BLaER1 treated with 17β-estradiol and CSF1 and Interleukin-3, amounts not matched to agents 10 nM and 100 nM (cell line): ENCODE measurements around the gene REXO5.
"Not testable (repeated sequence)": the region's sequence is repeated elsewhere in the genome, so short reads cannot be mapped to it uniquely, and the experiment has no call there.

Experiments used
- H3K27ac ChIP-seq, 11 experiments: shearing (Covaris generic); formaldehyde crosslinking; 2 replicates each; pipeline ENCODE4 v1.8.1; 2022
- H3K27me3 ChIP-seq, 11 experiments: shearing (Covaris generic); formaldehyde crosslinking; 2 replicates each; pipeline ENCODE4 v1.8.1; 2022
- H3K36me3 ChIP-seq, 11 experiments: shearing (Covaris generic); formaldehyde crosslinking; 2 replicates each; pipeline ENCODE4 v1.8.1; 2022
- H3K4me1 ChIP-seq, 10 experiments: shearing (Covaris generic); formaldehyde crosslinking; 2 replicates each; pipeline ENCODE4 v1.8.1; 2022
- H3K4me2 ChIP-seq, 11 experiments: shearing (Covaris generic); formaldehyde crosslinking; 2 replicates each; pipeline ENCODE4 v1.8.1; 2022
- H3K4me3 ChIP-seq, 10 experiments: shearing (Covaris generic); formaldehyde crosslinking; 2 replicates each; pipeline ENCODE4 v1.8.1; 2022
- H3K9ac ChIP-seq, 11 experiments: shearing (Covaris generic); formaldehyde crosslinking; 2 replicates each; pipeline ENCODE4 v1.8.1; 2022
- H3K9me3 ChIP-seq, 11 experiments: shearing (Covaris generic); formaldehyde crosslinking; replicated peaks in 1 of 11; 2 replicates each; pipeline ENCODE4 v1.8.1; 2022
- H4K20me1 ChIP-seq, 11 experiments: shearing (Covaris generic); formaldehyde crosslinking; 2 replicates each; pipeline ENCODE4 v1.8.1; 2022
- Cebpa-rat ChIP-seq, 11 experiments: shearing (Covaris generic); IDR thresholded peaks; 2 replicates each; pipeline ENCODE4 v1.8.1; 2022

The REXO5 gene

DNA sequence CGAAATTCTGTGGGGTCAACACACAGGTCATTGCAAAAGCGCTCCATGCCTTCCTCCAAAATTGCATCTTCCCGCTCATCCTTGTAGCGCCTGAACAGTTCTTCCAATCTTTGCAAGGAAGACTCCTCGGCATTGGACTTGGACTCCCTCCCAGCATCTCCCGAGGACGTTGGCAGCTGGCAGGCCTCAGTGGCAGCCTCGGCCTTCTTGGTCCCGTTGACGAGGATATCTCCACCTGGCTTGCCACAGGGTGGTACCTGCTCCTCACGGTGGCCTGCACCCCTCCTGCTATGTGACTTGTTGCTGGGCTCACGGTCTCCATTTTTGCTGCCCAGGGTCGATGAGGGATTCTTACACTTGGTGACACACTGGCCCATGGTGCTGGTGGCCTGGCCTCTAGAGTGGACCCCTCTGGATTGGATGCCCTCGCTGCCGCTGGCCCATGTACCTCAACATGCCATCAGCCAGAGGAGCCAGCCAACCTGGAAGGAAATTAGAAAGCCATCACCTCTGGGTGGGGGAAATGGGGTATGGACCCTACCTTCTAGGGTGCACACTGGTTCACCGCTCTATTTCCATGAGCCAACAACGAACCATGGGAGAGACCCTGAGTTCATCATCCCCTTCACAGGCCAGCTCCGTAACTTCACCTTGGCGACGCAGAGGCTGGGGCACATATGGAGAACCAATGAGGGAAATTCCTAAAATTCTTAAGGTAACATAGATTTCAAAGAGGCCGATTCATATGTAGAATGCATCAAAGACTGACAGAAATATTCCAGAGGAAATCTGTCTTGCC, 56.0 kb downstream of the REXO5 start:
- peaks cover 0 to 9% (median 0%) of the 10 kb centered on the region in 11 experiments; a peak in 2 of 22 replicates for H3K9me3 ChIP-seq

DNA sequence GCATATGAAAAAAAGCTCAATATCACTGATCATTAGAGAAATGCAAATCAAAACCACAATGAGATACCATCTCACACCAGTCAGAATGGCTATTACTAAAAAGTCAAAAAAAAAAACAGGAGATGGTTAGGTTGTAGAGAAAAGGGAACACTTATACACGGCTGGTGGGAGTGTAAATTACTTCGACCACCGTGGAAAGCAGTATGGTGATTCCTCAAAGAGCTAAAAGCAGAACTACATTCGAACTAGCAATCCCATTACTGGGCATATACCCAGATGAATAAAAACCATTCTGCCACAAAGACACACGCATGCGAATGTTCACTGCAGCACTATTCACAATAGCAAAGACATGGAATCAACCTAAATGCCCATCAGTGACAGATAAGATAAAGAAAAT, 58.0 kb downstream of the REXO5 start:
- H3K27me3 ChIP-seq, result not testable (repeated sequence)
- Histone ChIP-seq H3K27ac (peak overlapping the region in 1 of 11 experiments; percentile 72; a peak in 1 of 22 replicates), H3K4me2 (peak overlapping the region in 3 of 11 experiments; percentile 32 to 76 (median 71); a peak in 5 of 22 replicates)

More for the DNA sequence above, 56.0 kb downstream of the REXO5 start:
- H3K4me1 ChIP-seq, result peaks cover 12 to 35% (median 18%) of the 10 kb centered on the region in 10 experiments
- no peak overlapping the region for H3K9ac ChIP-seq
- no peak for TF ChIP-seq Cebpa-rat (IDR thresholded peaks at IDR 0.05)
- H3K4me3 ChIP-seq, result no peak overlapping the region
- H3K4me2 ChIP-seq, result no peak overlapping the region
- H4K20me1 ChIP-seq, result peaks cover 0 to 84% (median 28%) of the 10 kb centered on the region in 11 experiments; a peak in 15 of 22 replicates
- H3K27me3 ChIP-seq, result no peaks in the 10 kb centered on the region
- H3K36me3 ChIP-seq, result peaks cover 45 to 78% (median 63%) of the 10 kb centered on the region in 11 experiments
- no peak overlapping the region for H3K27ac ChIP-seq

DNA sequence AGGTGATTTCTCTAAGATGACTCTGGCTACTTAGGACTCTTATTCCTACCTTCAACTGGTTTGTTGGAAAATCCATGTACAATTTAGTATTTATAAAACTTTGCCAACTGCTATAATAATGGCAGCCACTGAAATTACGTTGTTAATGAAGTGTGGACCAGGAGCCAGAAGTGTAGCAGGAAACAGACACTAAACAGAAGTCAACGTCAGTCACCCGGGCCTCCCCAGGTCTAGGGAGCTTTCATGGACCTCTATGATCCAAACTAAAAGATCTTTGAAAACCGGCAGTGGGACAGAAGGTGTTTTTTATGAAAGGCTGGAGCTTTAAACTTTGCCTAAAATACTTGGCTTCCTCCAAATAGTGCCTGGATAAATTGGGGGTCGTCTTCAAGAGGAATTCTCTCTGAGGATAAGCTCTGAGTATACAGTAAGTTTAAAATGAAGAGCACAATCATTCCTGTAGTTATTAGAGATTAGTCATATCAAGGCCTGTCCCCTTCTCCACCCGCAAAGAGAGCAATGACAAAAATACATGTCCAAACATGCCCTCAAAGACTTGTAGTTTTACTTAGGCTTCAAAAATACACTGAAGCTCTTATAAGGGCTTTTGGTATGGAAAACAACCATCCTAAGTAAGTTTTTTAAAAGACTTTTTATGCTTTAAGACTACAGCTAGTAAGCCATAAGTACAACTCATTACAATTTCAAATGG, 59.2 kb downstream of the REXO5 start:
- no peak for TF ChIP-seq Cebpa-rat (IDR thresholded peaks at IDR 0.05)
- Histone ChIP-seq H3K36me3 (peaks cover 29 to 81% (median 45%) of the 10 kb centered on the region in 11 experiments), H3K27me3 (no peaks in the 10 kb centered on the region), H3K4me1 (peaks cover 12 to 67% (median 22%) of the 10 kb centered on the region in 10 experiments), H3K4me2 (peak overlapping the region in 8 of 11 experiments; percentile 15 to 76 (median 54); a peak in 12 of 22 replicates), H4K20me1 (peaks cover 0 to 94% (median 54%) of the 10 kb centered on the region in 11 experiments; a peak in 18 of 22 replicates), H3K9me3 (peaks cover 0 to 9% (median 0%) of the 10 kb centered on the region in 11 experiments; a peak in 2 of 22 replicates), H3K27ac (peak overlapping the region; percentile 11 to 76 (median 62); a peak in 21 of 22 replicates), H3K4me3 (no peak overlapping the region), H3K9ac (peak overlapping the region in 7 of 11 experiments; percentile 5 to 65 (median 45); a peak in 10 of 22 replicates)

More for the DNA sequence above, 58.0 kb downstream of the REXO5 start:
- Histone ChIP-seq H3K4me1 (peaks cover 12 to 55% (median 18%) of the 10 kb centered on the region in 10 experiments), H4K20me1 (peaks cover 0 to 93% (median 48%) of the 10 kb centered on the region in 11 experiments; a peak in 17 of 22 replicates), H3K36me3 (peaks cover 41 to 81% (median 57%) of the 10 kb centered on the region in 11 experiments)
- H3K9ac ChIP-seq, H3K4me3 ChIP-seq, H3K9me3 ChIP-seq: not testable (repeated sequence)

DNA sequence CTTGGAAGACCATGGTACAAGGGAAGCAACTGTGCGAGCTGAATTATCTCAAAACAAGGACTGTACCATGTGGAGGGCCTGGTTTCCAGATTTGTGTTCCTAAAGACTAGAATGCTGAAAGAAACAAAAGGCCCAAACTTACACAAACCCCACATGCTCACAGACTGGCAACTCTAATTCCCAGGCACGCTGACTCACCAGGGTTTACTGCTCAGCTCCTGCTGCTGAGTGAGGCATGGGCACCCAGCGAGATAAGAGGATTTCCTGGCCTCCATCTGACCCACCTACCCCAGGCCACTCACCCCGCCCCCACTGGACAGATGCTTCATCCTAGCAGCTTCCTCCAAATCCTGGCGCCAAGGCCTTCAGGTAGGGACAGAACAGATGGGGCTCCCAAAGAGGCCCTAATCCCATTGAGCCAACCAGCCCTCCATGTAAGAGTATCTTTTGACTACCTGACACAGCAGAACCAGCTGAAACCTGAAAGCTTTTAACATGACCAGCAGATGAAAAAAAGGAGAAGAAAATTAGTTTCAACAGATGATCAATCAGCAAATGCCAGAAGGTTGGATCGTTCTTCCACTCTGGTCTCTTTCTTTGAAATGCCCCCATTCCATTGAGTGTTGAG, 59.9 kb downstream of the REXO5 start:
- H3K4me3 ChIP-seq, result no peak overlapping the region
- peak overlapping the region in 8 of 11 experiments; percentile 15 to 76 (median 54); a peak in 14 of 22 replicates for H3K4me2 ChIP-seq
- H3K36me3 ChIP-seq, result peaks cover 22 to 80% (median 43%) of the 10 kb centered on the region in 11 experiments
- no peaks in the 10 kb centered on the region for H3K27me3 ChIP-seq
- peak overlapping the region in 7 of 11 experiments; percentile 5 to 65 (median 45); a peak in 10 of 22 replicates for H3K9ac ChIP-seq
- peak overlapping the region; percentile 11 to 76 (median 62); a peak in 20 of 22 replicates for H3K27ac ChIP-seq
- no peak for TF ChIP-seq Cebpa-rat (IDR thresholded peaks at IDR 0.05)
- H3K4me1 ChIP-seq, result peaks cover 8 to 74% (median 23%) of the 10 kb centered on the region in 10 experiments
- H3K9me3 ChIP-seq, result peaks cover 0 to 9% (median 0%) of the 10 kb centered on the region in 11 experiments; a peak in 2 of 22 replicates
- H4K20me1 ChIP-seq, result peaks cover 0 to 94% (median 61%) of the 10 kb centered on the region in 11 experiments; a peak in 18 of 22 replicates

DNA sequence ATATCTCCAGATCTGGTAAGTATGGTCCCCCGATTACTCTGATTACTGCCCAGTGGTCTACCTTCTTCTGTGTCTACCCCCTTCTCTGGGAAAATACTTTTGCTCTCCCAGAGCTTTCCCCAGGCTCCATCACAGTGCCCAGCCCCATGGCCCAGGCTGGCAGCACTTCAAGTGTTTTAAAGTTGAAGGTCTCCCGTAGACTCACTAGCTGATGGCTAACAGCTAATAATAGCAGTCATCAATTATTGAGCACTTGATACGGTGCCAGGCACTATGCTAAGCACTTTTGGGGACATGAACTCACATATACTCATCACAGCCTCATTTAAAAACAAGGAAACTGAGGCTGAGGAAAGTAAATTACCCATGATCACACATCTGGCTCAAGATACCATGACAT, 60.5 kb downstream of the REXO5 start:
- H4K20me1 ChIP-seq, result peaks cover 0 to 94% (median 66%) of the 10 kb centered on the region in 11 experiments; a peak in 18 of 22 replicates
- peaks cover 3 to 79% (median 24%) of the 10 kb centered on the region in 10 experiments; a peak in 19 of 20 replicates for H3K4me1 ChIP-seq
- no peak overlapping the region for H3K9ac ChIP-seq
- peak overlapping the region in 6 of 11 experiments; percentile 26 to 76 (median 66); a peak in 11 of 22 replicates for H3K4me2 ChIP-seq
- peak overlapping the region in 7 of 11 experiments; percentile 11 to 76 (median 62); a peak in 9 of 22 replicates for H3K27ac ChIP-seq
- H3K4me3 ChIP-seq, result no peak overlapping the region
- peaks cover 16 to 80% (median 39%) of the 10 kb centered on the region in 11 experiments for H3K36me3 ChIP-seq
- H3K27me3 ChIP-seq, result no peaks in the 10 kb centered on the region
- H3K9me3 ChIP-seq, result peaks cover 0 to 9% (median 0%) of the 10 kb centered on the region in 11 experiments; a peak in 2 of 22 replicates
- TF ChIP-seq Cebpa-rat (IDR thresholded peaks at IDR 0.05), result no peak

DNA sequence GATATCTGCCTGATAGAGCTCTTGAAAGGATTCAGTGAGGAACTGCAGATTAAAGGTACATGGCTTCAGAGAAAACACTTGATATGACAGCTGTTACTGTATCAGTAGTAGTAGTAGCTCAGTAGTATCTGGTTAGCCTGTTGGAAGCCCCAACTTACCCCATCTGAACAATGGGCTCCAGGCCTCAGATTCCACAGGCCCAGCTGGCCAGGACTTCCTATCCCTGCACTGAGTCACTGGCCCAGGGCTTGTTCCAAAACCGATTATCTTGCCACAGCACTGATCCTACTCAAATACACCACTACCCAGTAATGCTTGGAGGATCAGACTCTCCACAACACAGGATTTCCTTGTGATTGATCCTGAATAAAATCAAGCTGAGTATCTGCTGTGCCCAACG, 61.3 kb downstream of the REXO5 start:
- TF ChIP-seq Cebpa-rat (IDR thresholded peaks at IDR 0.05), result no peak
- H3K9ac ChIP-seq, result no peak overlapping the region
- peaks cover 9 to 80% (median 34%) of the 10 kb centered on the region in 11 experiments for H3K36me3 ChIP-seq
- H3K4me3 ChIP-seq, result no peak overlapping the region
- H3K27ac ChIP-seq, result no peak overlapping the region
- no peaks in the 10 kb centered on the region for H3K27me3 ChIP-seq
- peaks cover 8 to 87% (median 32%) of the 10 kb centered on the region in 10 experiments for H3K4me1 ChIP-seq
- peaks cover 0 to 7% (median 0%) of the 10 kb centered on the region in 11 experiments; a peak in 2 of 22 replicates for H3K9me3 ChIP-seq
- H3K4me2 ChIP-seq, result peak overlapping the region in 3 of 11 experiments; percentile 71 to 76 (median 73); a peak in 6 of 22 replicates
- peaks cover 0 to 94% (median 61%) of the 10 kb centered on the region in 11 experiments; a peak in 18 of 22 replicates for H4K20me1 ChIP-seq

DNA sequence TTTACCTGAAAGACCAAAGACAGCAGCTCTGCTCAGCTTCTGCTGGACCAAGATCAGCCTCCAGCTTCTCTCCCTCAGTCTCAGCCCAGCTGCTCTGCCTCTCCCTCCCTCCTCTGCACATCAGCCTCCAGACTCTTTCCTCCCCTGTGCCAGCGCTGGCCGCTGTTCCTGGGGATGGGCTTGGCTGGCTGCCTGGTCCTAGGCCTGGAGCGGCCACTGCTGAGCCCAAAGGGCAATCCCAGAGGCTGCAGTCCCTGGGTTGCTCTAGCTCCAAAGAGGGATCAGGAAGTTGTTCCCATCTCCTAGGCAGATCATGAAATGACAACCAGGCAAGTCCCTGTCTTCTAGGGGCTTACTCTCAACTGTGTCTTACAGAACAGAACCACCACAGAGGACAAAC, 62.6 kb downstream of the REXO5 start:
- Histone ChIP-seq H3K4me1 (peaks cover 13 to 100% (median 43%) of the 10 kb centered on the region in 10 experiments), H3K4me2 (peak overlapping the region in 3 of 11 experiments; percentile 73 to 79 (median 76); a peak in 4 of 22 replicates), H3K9ac (no peak overlapping the region), H3K27ac (no peak overlapping the region; a peak in 1 of 22 replicates), H3K36me3 (peaks cover 3 to 80% (median 24%) of the 10 kb centered on the region in 11 experiments; a peak in 17 of 22 replicates), H3K27me3 (no peaks in the 10 kb centered on the region), H3K9me3 (peaks cover 0 to 5% (median 0%) of the 10 kb centered on the region in 11 experiments; a peak in 2 of 22 replicates), H3K4me3 (no peak overlapping the region), H4K20me1 (peaks cover 0 to 94% (median 57%) of the 10 kb centered on the region in 11 experiments; a peak in 18 of 22 replicates)
- TF ChIP-seq Cebpa-rat (IDR thresholded peaks at IDR 0.05), result no peak
